ENCODE data around the gene PRUNE2. TPM values are rescaled to one million over a fixed set of nuclear protein-coding genes. Genes with fewer than 3 reads are reported as not detected.
"Not testable (repeated sequence)": the region's sequence is repeated elsewhere in the genome, so short reads cannot be mapped to it uniquely, and the experiment has no call there.

The PRUNE2 gene
- total and polyA plus RNA-seq, 2 of the 8 experiments (the other 6 are each of a cell fraction or from before 2014, with no cell fraction given) = 5.5 to 13.3 TPM

- no peak for TF ChIP-seq CTCF (IDR thresholded peaks at IDR 0.05; ENCODE audit: control extremely low read depth in 1 of 3, insufficient read depth in 1 of 3, low read depth in 1 of 3, low read length in 3 of 3)
- no peak for TF ChIP-seq HDAC6 (IDR thresholded peaks at IDR 0.05; ENCODE audit: low read depth, low read length)
- no peak for TF ChIP-seq CBX5 (IDR thresholded peaks at IDR 0.05; ENCODE audit: low read depth, low read length)
- TF ChIP-seq KDM1A (IDR thresholded peaks at IDR 0.05; ENCODE audit: borderline replicate concordance, low read length) = peak; percentile 57; the same call in 1 of the 2 replicates
- TF ChIP-seq POLR2A (IDR thresholded peaks at IDR 0.05; ENCODE audit: control extremely low read depth in 1 of 2, low read depth in 2 of 2, low read length in 2 of 2) = no peak
- TF ChIP-seq MAX (IDR thresholded peaks at IDR 0.05) = no peak
These were observed 311.0 kb downstream of the PRUNE2 start (continued) for GRCh38 chr9:76594764-76595424.

- not testable (repeated sequence) for H4K91ac ChIP-seq (replicated peaks; ENCODE audit: insufficient read length, low read length); H2BK5ac ChIP-seq (ENCODE audit: low read depth, low read length); H3K14ac ChIP-seq (ENCODE audit: insufficient read length); H4K20me1 ChIP-seq (replicated peaks in 1 of 2; ENCODE audit: control insufficient read depth in 1 of 2, insufficient read depth in 2 of 2, low read length in 2 of 2); H2AFZ ChIP-seq (ENCODE audit: low read length); H3K23ac ChIP-seq (ENCODE audit: insufficient read length); H4K5ac ChIP-seq (ENCODE audit: insufficient read length, low read depth, low read length); H4K8ac ChIP-seq (ENCODE audit: extremely low read depth, insufficient read depth, low read length); H3K4ac ChIP-seq (replicated peaks; ENCODE audit: insufficient read length, low read depth, low read length); H3K9me3 ChIP-seq (ENCODE audit: insufficient read depth in 2 of 2, low read depth in 1 of 2, low read length in 1 of 2); DNase-seq (ENCODE audit: low read depth in 1 of 2, low spot score in 2 of 2); FAIRE-seq; H3K79me2 ChIP-seq (ENCODE audit: control insufficient read depth in 1 of 2, insufficient read depth in 2 of 2, low read length in 2 of 2); H2BK20ac ChIP-seq (ENCODE audit: low read length); H3K27me3 ChIP-seq (replicated peaks in 1 of 4; ENCODE audit: control insufficient read depth in 3 of 4, extremely low read depth in 1 of 4, insufficient read depth in 3 of 4, low read length in 3 of 4); H3K79me1 ChIP-seq (ENCODE audit: low read depth, low read length); H2AK5ac ChIP-seq (ENCODE audit: low read depth, low read length); H2BK120ac ChIP-seq (replicated peaks; ENCODE audit: low read depth, low read length); H3K23me2 ChIP-seq (ENCODE audit: low read depth, low read length); H3K27ac ChIP-seq (ENCODE audit: low read depth, low read length); H3K9ac ChIP-seq (replicated peaks in 1 of 4; ENCODE audit: extremely low read depth in 1 of 4, low read depth in 3 of 4, low read length in 3 of 4); H2BK12ac ChIP-seq (ENCODE audit: low read depth, low read length); H2BK15ac ChIP-seq (ENCODE audit: low read length); H3K18ac ChIP-seq (ENCODE audit: extremely low read depth, low read length); H3K36me3 ChIP-seq (ENCODE audit: control insufficient read depth in 2 of 4, insufficient read depth in 4 of 4, low read length in 3 of 4); H3K56ac ChIP-seq (replicated peaks; ENCODE audit: insufficient read length, low read depth, low read length)
- CTCF ChIA-PET (ENCODE audit: partially characterized antibody) = interaction anchor here (0.8 kb wide), 2 partner anchors 44 to 134 kb away, joined by 3 read pairs; no protein-coding TSS in a partner anchor
- 63% methylated on average over 4 of the region's 4 CpGs; no CpG with 5 or more reads in 1 of the 2 experiments for WGBS, 2 experiments (ENCODE audit: extremely low coverage in 1 of 2, insufficient coverage in 1 of 2, insufficient read length in 1 of 2, insufficient replicate concordance in 2 of 2, low coverage in 1 of 2, low lambda C conversion rate in 2 of 2, missing lambda C conversion rate in 1 of 2)
- Histone ChIP-seq H3K4me2 (ENCODE audit: insufficient read depth in 1 of 2, low read depth in 2 of 2, low read length in 2 of 2) (peak overlapping the region; percentile 65 to 82), H3K4me1 (replicated peaks in 1 of 4; ENCODE audit: control insufficient read depth in 3 of 4, insufficient read depth in 4 of 4, low read length in 3 of 4) (peaks cover 5 to 27% (median 24%) of the 10 kb centered on the region in 4 experiments), H3K4me3 (ENCODE audit: extremely low read depth in 1 of 4, insufficient read depth in 2 of 4, low read depth in 3 of 4, low read length in 4 of 4) (peak overlapping the region in 1 of 4 experiments; percentile 51; a peak in 2 of 8 replicates)
- POLR2A ChIA-PET (ENCODE audit: partially characterized antibody) = interaction anchor here (0.6 to 1.4 kb wide), 2 partner anchors 19 to 126 kb away, joined by 3 read pairs; no protein-coding TSS in a partner anchor
These were observed 311.8 kb downstream of the PRUNE2 start for GRCh38 chr9:76593961-76594735.

Measured in H1 (cell line).